Measurements from ENCODE around the gene MICA.

Gene MICA

DNA sequence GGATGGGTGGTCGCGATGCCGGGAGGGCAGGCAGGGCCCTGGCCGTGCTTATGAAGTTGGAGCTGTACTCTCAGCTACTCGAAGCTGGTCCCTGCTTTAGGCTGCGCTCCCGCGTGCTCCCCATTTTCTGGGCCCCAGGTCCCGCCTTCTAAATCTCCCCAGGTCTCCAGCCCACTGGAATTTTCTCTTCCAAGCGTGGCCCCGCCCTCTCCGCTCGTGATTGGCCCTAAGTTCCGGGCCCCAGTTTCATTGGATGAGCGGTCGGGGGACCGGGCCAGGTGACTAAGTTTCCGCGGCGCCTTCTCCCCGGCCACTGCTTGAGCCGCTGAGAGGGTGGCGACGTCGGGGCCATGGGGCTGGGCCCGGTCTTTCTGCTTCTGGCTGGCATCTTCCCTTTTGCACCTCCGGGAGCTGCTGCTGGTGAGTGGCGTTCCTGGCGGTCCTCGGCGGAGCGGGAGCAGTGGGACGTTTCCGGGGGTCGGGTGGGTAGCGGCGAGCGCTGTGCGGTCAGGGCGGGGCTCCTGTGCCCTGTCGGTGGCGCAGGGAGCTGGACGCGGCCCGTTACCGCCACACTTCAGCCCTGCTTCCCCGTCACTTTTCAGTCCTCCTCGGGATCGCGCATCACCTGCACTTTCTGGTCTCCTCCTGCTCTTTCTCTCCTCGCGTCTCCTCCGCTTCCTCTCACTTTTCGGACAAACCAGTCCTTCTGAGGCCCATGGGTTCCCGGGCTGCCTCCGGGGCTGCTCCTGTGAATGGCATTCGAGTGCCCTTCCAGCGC, at the start of gene MICA:
TSS of gene MICA (plus strand) at position 313 of the 778 bp plus-strand sequence. CDS start at position 351, 38 bp downstream.
- H2AFZ ChIP-seq (ENCODE audit: low read length) = no peak within 1 kb of the TSS
- H3K27me3 ChIP-seq (ENCODE audit: insufficient read depth, low read length) = no peaks in the 10 kb centered on the region
- H4K20me1 ChIP-seq (ENCODE audit: insufficient read depth, low read length) = no peaks in the 10 kb centered on the region
- H3K4me2 ChIP-seq (ENCODE audit: low read length) = peak within 1 kb of the TSS; percentile 92
- no peaks in the 10 kb centered on the region for H3F3A ChIP-seq (ENCODE audit: insufficient read depth, low read length)
- H3K4me1 ChIP-seq (ENCODE audit: insufficient read depth, low read length, severe bottlenecking) = peaks cover 43% of the 10 kb centered on the region
- no peak within 1 kb of the TSS for H3K27ac ChIP-seq (ENCODE audit: low read depth, low read length, poor library complexity, severe bottlenecking)
- H3K9me3 ChIP-seq (ENCODE audit: low read length) = no peaks in the 10 kb centered on the region
- H3K9ac ChIP-seq (ENCODE audit: low read length) = peak within 1 kb of the TSS; percentile 49; the same call in 1 of the 2 replicates
- H3K4me3 ChIP-seq (ENCODE audit: low read depth, low read length, poor library complexity, severe bottlenecking) = peak within 1 kb of the TSS; percentile 66
- no peaks in the 10 kb centered on the region for H3K9me2 ChIP-seq (ENCODE audit: low read depth, low read length)
- no peaks in the 10 kb centered on the region; the same call in 1 of the 2 replicates for H3K36me3 ChIP-seq (ENCODE audit: insufficient read depth, low read length)
- TF ChIP-seq, protein P1, sequence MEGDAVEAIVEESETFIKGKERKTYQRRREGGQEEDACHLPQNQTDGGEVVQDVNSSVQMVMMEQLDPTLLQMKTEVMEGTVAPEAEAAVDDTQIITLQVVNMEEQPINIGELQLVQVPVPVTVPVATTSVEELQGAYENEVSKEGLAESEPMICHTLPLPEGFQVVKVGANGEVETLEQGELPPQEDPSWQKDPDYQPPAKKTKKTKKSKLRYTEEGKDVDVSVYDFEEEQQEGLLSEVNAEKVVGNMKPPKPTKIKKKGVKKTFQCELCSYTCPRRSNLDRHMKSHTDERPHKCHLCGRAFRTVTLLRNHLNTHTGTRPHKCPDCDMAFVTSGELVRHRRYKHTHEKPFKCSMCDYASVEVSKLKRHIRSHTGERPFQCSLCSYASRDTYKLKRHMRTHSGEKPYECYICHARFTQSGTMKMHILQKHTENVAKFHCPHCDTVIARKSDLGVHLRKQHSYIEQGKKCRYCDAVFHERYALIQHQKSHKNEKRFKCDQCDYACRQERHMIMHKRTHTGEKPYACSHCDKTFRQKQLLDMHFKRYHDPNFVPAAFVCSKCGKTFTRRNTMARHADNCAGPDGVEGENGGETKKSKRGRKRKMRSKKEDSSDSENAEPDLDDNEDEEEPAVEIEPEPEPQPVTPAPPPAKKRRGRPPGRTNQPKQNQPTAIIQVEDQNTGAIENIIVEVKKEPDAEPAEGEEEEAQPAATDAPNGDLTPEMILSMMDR (IDR thresholded peaks at IDR 0.05; ENCODE audit: low read length) = no peak
- no peak for TF ChIP-seq EZH2 (IDR thresholded peaks at IDR 0.05; ENCODE audit: borderline replicate concordance, low read length)
- no peaks in the 10 kb centered on the region for H3K79me2 ChIP-seq (ENCODE audit: insufficient read depth, low read length)

GRCh38 chr6:31354158-31354863, 49.1 kb upstream of the MICA start:
- Histone ChIP-seq H2AFZ (ENCODE audit: low read length) (no peak overlapping the region), H3K9me3 (ENCODE audit: low read length) (no peaks in the 10 kb centered on the region), H3K36me3 (ENCODE audit: insufficient read depth, low read length) (no peaks in the 10 kb centered on the region), H3K9ac (ENCODE audit: low read length) (no peak overlapping the region), H3K4me2 (ENCODE audit: low read length) (no peak overlapping the region), H3F3A (ENCODE audit: insufficient read depth, low read length) (no peaks in the 10 kb centered on the region), H3K4me1 (ENCODE audit: insufficient read depth, low read length, severe bottlenecking) (peaks cover 6% of the 10 kb centered on the region), H3K4me3 (ENCODE audit: low read depth, low read length, poor library complexity, severe bottlenecking) (no peak overlapping the region), H3K79me2 (ENCODE audit: insufficient read depth, low read length) (no peaks in the 10 kb centered on the region), H3K27me3 (ENCODE audit: insufficient read depth, low read length) (no peaks in the 10 kb centered on the region), H3K9me2 (ENCODE audit: low read depth, low read length) (no peaks in the 10 kb centered on the region), H3K27ac (ENCODE audit: low read depth, low read length, poor library complexity, severe bottlenecking) (no peak overlapping the region), H4K20me1 (ENCODE audit: insufficient read depth, low read length) (no peaks in the 10 kb centered on the region)
- TF ChIP-seq, protein P1 (IDR thresholded peaks at IDR 0.05; ENCODE audit: low read length) = no peak
- no peak for TF ChIP-seq EZH2 (IDR thresholded peaks at IDR 0.05; ENCODE audit: borderline replicate concordance, low read length)

GRCh38 chr6:31354864-31355582, 48.4 kb upstream of the MICA start:
- Histone ChIP-seq H3K27ac (ENCODE audit: low read depth, low read length, poor library complexity, severe bottlenecking) (no peak overlapping the region), H2AFZ (ENCODE audit: low read length) (no peak overlapping the region), H3F3A (ENCODE audit: insufficient read depth, low read length) (no peaks in the 10 kb centered on the region), H3K27me3 (ENCODE audit: insufficient read depth, low read length) (no peaks in the 10 kb centered on the region), H3K4me1 (ENCODE audit: insufficient read depth, low read length, severe bottlenecking) (peaks cover 6% of the 10 kb centered on the region), H4K20me1 (ENCODE audit: insufficient read depth, low read length) (no peaks in the 10 kb centered on the region), H3K9me2 (ENCODE audit: low read depth, low read length) (no peaks in the 10 kb centered on the region), H3K79me2 (ENCODE audit: insufficient read depth, low read length) (no peaks in the 10 kb centered on the region), H3K4me3 (ENCODE audit: low read depth, low read length, poor library complexity, severe bottlenecking) (no peak overlapping the region), H3K36me3 (ENCODE audit: insufficient read depth, low read length) (no peaks in the 10 kb centered on the region), H3K9ac (ENCODE audit: low read length) (no peak overlapping the region), H3K9me3 (ENCODE audit: low read length) (no peaks in the 10 kb centered on the region), H3K4me2 (ENCODE audit: low read length) (no peak overlapping the region)
- no peak for TF ChIP-seq EZH2 (IDR thresholded peaks at IDR 0.05; ENCODE audit: borderline replicate concordance, low read length)
- TF ChIP-seq, protein P1 (IDR thresholded peaks at IDR 0.05; ENCODE audit: low read length) = no peak

All from OCI-LY1 (cell line).